Muscle layer of duodenum (tissue), 2 donors: ENCODE measurements around the gene CREB5.

Source experiments
- H3K27ac ChIP-seq: one replicate; pipeline ENCODE4 v1.7.0; 2013; ENCODE audit warnings: mild to moderate bottlenecking, low read length
- H3K27me3 ChIP-seq: one replicate; pipeline ENCODE4 v1.7.0; 2013; ENCODE audit warnings: low read depth, mild to moderate bottlenecking, control low read depth, low read length
- H3K36me3 ChIP-seq, 2 donors: one replicate each; pipeline ENCODE4 v1.7.0; 2013; ENCODE audit warnings: low read length in 2 of 2, control low read depth in 1 of 2, mild to moderate bottlenecking in 1 of 2; ENCODE audit not compliant: insufficient read depth in 2 of 2, control insufficient read depth in 1 of 2
- H3K4me1 ChIP-seq, 2 donors: one replicate each; pipeline ENCODE4 v1.7.0; 2013; ENCODE audit warnings: low read length in 2 of 2, mild to moderate bottlenecking in 2 of 2, control low read depth in 1 of 2, moderate library complexity in 1 of 2; ENCODE audit not compliant: insufficient read depth in 2 of 2, control insufficient read depth in 1 of 2
- H3K4me3 ChIP-seq, 2 donors: one replicate each; pipeline ENCODE4 v1.7.0; 2013; ENCODE audit warnings: low read length in 2 of 2, low read depth in 1 of 2, mild to moderate bottlenecking in 1 of 2
- H3K9me3 ChIP-seq, 2 donors: one replicate each; pipeline ENCODE4 v1.7.0; 2013; ENCODE audit warnings: low read length in 2 of 2, control low read depth in 1 of 2, mild to moderate bottlenecking in 1 of 2; ENCODE audit not compliant: control insufficient read depth in 1 of 2
- donor health status: healthy.

Gene CREB5

DNA sequence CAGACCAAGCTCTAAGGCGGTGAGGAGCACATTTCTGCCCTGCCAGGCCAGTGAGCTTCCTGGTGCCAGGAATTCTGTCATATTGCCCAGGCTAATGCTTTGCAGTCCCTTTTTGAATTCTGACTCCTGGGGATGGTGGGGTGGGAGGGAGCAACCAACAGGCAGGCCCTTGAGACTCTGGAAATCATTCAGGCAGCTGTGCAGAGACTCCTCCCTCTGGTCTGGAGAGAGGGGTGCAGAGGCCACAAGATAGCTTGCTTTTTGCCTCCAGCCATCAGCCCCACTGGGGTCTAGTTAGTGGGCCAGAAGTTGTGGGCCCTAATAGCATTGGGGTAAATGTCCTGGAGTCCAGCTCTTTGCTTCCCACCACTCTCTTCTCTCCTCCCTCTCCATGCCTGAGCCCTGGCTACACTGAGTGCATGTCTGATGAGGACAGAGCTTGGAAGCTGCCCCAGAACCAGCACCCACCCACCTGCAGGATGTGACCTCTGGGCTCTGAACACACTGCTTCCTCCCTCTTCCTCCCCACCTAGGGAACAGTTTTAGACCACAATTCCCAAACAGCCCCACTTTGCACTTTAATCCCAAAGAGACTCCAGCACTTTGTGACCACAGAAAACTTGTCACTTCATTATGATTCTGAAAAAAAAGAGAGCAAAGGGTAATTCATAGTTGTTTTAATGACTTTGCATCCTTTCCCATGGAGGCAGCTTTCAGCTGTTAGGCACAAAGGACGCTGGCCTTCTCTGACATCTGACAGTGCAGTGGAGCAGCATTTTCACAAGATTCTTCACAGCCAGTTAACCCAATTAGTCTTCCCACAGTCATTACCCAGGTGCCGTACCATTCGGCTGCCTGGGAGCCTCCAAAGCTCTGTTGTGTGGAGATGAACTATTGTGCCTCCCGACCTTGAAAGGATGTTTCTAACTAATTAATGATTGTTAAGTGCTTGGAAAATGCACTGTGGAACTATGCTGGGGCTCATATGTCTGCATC, 283.3 kb downstream of the CREB5 start:
- no peak overlapping the region for H3K4me3 ChIP-seq
- no peaks in the 10 kb centered on the region for H3K36me3 ChIP-seq
- no peak overlapping the region for H3K27ac ChIP-seq
- no peaks in the 10 kb centered on the region for H3K9me3 ChIP-seq
- H3K27me3 ChIP-seq, result no peaks in the 10 kb centered on the region
- peaks cover 9 to 19% of the 10 kb centered on the region in 2 donors for H3K4me1 ChIP-seq

DNA sequence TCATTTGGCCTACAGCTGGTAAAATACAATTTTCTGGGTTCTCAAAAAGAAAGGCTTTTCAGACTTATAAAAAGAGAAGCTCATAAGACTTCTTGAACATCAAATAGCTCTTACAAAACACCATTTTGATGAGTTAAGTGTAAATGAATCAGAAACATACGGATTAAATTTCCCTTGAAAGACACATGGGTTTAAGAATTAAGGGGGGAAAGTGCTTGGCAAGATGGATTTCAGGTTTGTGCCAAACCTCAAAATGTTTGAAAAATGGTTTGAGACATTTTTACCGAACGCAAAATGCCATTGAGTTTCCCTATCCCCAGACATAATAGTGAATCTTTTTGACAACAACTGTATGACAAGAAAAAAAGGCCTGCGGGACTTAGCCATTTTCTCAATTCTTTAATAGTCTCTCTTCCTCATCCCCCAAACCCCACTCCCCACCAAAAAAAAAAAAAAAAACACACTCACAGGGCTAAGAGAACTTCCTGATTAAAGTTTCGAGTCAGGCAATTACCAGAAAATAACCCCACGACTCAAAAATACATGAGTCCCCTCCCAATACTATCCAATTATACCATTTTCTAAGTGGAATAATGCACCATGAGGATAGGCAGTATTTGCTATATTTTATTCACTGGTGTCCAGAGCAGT, 285.7 kb downstream of the CREB5 start:
- Histone ChIP-seq H3K27ac (no peak overlapping the region), H3K9me3 (no peaks in the 10 kb centered on the region), H3K36me3 (no peaks in the 10 kb centered on the region), H3K4me3 (no peak overlapping the region), H3K4me1 (peaks cover 13 to 41% of the 10 kb centered on the region in 2 donors), H3K27me3 (no peaks in the 10 kb centered on the region)

DNA sequence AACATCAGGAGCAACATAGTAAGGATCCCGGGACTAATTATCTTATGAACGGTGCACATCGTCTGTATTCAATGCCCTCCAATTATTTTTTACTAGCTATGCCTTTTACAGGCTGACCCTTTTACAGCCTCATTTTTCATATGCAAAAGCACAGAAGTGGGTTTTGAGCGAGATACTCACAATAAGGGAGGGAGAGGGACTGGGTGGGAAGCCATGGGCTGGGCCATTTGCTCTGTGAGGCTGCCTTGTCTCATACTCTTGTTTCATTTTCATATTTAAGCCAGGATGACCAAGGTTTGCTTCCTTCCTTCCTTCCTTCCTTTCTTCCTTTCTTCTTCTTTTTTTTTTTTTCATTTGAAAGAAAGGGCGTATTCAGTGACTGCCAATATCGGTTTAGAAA, 286.5 kb downstream of the CREB5 start:
- no peaks in the 10 kb centered on the region for H3K27me3 ChIP-seq
- H3K27ac ChIP-seq, result no peak overlapping the region
- no peak overlapping the region for H3K4me3 ChIP-seq
- H3K9me3 ChIP-seq, result no peaks in the 10 kb centered on the region
- no peaks in the 10 kb centered on the region for H3K36me3 ChIP-seq
- peaks cover 13 to 43% of the 10 kb centered on the region in 2 donors for H3K4me1 ChIP-seq

DNA sequence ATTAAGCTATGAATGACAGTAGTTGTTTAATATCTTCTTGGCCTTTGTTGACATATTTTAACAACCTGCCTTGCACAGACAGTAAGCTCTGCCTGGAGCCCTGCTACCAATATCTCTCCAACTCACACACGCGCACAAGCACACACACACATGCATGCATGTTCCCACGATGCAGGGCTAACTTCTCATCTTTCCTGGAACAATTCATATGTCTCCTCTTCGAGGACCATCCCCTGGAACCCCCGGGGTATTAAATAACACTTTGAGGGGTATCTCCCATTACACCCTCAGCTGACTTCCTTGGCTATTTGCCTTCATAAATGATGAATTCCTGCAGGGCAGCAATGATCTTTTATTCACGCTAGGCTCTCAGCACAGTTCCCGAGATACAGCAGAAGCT, 287.8 kb downstream of the CREB5 start:
- Histone ChIP-seq H3K36me3 (no peaks in the 10 kb centered on the region), H3K9me3 (no peaks in the 10 kb centered on the region), H3K4me3 (no peak overlapping the region), H3K27me3 (no peaks in the 10 kb centered on the region), H3K27ac (no peak overlapping the region), H3K4me1 (peaks cover 13 to 43% of the 10 kb centered on the region in 2 donors)

DNA sequence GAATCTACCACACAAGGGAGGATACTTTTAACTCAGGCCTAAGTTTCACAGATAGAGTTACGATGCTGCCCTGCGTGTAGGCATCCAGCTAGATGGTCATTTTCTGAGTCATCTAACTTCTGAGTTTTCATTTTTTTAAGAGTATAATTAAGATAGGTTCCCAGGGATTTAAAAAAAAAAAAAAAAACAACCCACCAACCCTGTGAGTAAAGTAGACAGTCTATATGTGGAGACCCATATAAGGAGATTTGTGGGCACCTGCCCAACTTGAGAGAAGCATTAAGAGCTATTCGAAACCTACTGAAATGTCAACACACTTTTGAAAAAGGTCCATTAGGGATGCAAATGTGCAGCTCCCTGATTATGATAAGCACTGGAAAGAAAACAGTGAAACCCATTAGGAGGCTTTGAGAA, 288.5 kb downstream of the CREB5 start:
- H3K27ac ChIP-seq, result no peak overlapping the region
- no peaks in the 10 kb centered on the region for H3K27me3 ChIP-seq
- peaks cover 13 to 36% of the 10 kb centered on the region in 2 donors for H3K4me1 ChIP-seq
- no peaks in the 10 kb centered on the region for H3K9me3 ChIP-seq
- H3K4me3 ChIP-seq, result no peak overlapping the region
- no peaks in the 10 kb centered on the region for H3K36me3 ChIP-seq

DNA sequence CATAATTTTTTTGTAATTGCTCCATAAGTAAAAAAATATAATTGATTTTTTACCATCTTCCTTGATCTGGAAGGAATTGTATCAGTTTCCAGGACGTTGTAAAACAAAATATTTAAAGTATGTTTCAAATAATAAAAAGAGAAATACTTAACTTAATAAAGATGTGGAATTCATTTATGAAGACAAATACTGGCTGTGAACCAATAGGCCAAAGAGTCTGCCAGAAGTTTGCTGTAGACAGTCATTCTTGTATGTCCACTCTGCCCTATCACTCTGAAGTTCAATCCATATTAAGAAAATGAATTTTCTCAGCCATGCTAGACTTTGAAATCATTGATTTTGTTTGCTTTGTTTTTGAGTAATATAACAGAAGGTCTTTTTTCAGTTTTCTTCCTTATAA, 289.4 kb downstream of the CREB5 start:
- Histone ChIP-seq H3K36me3 (no peaks in the 10 kb centered on the region), H3K4me3 (no peak overlapping the region), H3K4me1 (peaks cover 12 to 35% of the 10 kb centered on the region in 2 donors), H3K9me3 (no peaks in the 10 kb centered on the region), H3K27me3 (no peaks in the 10 kb centered on the region), H3K27ac (no peak overlapping the region)

DNA sequence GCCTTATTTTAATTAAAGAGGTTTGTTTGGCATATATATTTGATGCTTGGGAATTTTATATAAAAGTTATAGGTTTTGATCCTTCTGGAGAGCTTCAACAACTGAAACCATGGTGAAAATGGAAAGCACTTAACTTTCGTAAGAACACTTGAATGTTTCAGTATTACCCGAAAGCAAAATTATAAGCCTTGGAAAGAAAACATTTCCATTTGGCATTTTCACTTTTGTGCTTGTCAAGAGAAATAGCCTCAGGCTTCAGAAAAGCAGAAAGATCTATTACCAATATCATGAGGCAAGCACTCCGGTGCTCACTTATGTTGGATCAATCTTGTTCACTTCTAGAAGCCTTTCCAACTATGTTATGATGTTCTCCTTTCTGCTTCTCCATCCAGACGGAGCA, 289.9 kb downstream of the CREB5 start:
- Histone ChIP-seq H3K27me3 (no peaks in the 10 kb centered on the region), H3K4me3 (no peak overlapping the region), H3K4me1 (peaks cover 13 to 35% of the 10 kb centered on the region in 2 donors), H3K27ac (no peak overlapping the region), H3K36me3 (no peaks in the 10 kb centered on the region), H3K9me3 (no peaks in the 10 kb centered on the region)

DNA sequence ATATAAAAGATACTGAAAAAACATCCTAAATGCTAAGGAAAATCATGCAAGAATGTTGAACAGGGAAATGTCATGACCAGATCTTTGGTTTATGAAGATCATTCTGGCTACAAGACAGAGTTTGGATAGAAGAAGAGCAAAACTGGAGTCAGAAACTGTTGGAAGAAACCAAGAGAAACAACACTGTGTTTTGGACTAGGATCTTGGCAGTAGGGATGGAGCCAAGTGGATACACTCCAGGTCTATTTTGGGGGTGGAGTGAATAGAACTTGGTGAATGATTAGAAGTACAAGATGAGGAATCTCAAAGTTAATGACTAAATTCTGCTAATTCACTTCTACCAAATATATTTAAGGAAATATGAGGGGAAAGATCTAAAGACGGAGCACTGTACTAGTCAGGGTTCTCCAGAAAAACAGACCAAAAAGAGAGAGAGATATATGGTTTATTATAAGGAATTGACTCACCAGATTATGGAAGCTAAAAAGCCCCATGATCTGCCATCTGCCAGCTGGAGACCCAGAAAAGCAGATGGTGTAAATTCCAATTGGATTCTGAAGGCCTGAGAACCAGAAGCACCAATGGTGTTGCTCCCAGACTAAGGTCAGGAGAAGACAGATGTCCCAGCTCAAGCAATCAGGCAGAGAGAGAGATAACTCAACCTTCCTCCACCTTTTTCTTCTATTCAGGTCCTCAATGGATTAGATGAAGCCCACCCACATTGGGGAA, 290.9 kb downstream of the CREB5 start:
- no peak overlapping the region for H3K4me3 ChIP-seq
- H3K27me3 ChIP-seq, result no peaks in the 10 kb centered on the region
- H3K9me3 ChIP-seq, result no peaks in the 10 kb centered on the region
- H3K36me3 ChIP-seq, result no peaks in the 10 kb centered on the region
- no peak overlapping the region for H3K27ac ChIP-seq
- H3K4me1 ChIP-seq, result peaks cover 12 to 35% of the 10 kb centered on the region in 2 donors

DNA sequence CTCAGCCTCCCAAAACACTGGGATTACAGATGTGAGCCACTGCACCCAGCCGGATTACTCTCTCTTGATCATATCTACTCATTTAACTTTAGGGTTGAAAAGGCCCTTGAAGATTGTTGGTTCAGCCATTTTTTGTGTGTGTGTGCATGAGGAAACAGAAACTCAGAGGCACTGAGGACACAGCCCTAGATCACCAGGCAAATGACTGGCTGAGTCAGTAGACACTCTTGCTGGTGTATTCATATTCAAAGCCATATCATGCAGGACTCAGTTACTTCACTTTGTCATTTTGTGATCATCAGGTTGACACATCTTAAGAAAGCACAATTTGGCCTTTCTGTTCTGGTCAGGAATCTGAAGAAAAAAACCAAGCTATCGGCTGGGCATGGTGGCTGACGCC, 292.4 kb downstream of the CREB5 start:
- no peaks in the 10 kb centered on the region for H3K36me3 ChIP-seq
- H3K4me3 ChIP-seq, result no peak overlapping the region
- no peaks in the 10 kb centered on the region for H3K27me3 ChIP-seq
- H3K27ac ChIP-seq, result no peak overlapping the region
- H3K9me3 ChIP-seq, result no peaks in the 10 kb centered on the region
- H3K4me1 ChIP-seq, result peaks cover 7 to 33% of the 10 kb centered on the region in 2 donors

DNA sequence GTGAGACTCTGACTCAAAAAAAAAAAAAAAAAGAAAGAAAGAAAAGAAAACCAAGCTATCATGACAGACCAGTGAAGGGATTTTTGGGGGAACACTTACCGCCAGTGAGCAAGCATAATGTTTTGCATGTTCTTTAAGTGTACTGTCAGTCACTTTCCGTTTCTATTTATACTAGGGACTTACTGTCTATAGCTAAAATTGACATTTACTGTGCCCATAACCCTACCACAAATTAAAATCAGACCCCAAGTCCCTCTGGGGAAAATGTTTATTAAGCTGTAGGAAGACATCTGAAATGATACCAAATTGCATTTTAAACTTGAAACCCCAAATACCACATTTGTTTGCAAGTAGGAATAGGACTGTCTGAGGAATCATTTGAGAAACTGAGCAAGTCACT, 293.0 kb downstream of the CREB5 start:
- Histone ChIP-seq H3K36me3 (no peaks in the 10 kb centered on the region), H3K9me3 (no peaks in the 10 kb centered on the region), H3K27ac (no peak overlapping the region), H3K27me3 (no peaks in the 10 kb centered on the region), H3K4me1 (peaks cover 7 to 26% of the 10 kb centered on the region in 2 donors), H3K4me3 (no peak overlapping the region)

DNA sequence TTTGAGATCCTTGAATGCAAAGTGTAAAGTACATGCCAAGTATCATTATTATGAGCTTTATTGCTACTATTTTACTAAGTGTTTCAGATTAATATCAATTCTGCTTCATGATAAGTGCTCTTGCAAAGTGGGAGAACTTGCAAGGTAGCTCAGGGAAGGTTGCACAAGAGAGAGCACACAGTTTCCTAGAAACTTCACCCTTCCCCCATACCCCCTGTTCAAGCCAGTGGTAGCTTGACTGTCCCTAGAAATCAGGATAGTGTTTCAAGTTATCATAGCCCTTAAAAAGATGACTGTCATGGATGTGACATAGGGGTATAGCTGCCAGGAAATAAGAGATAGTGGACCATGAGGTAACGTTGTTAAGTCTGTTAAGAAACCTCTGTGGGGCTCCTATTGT, 294.3 kb downstream of the CREB5 start:
- Histone ChIP-seq H3K4me3 (no peak overlapping the region), H3K27ac (no peak overlapping the region), H3K9me3 (no peaks in the 10 kb centered on the region), H3K27me3 (no peaks in the 10 kb centered on the region), H3K4me1 (peaks cover 3 to 18% of the 10 kb centered on the region in 2 donors), H3K36me3 (no peaks in the 10 kb centered on the region)
